Measurements from ENCODE around the gene SLC23A1.
"Not testable (repeated sequence)": the region's sequence is repeated elsewhere in the genome, so short reads cannot be mapped to it uniquely, and the experiment has no call there.

Gene SLC23A1

DNA sequence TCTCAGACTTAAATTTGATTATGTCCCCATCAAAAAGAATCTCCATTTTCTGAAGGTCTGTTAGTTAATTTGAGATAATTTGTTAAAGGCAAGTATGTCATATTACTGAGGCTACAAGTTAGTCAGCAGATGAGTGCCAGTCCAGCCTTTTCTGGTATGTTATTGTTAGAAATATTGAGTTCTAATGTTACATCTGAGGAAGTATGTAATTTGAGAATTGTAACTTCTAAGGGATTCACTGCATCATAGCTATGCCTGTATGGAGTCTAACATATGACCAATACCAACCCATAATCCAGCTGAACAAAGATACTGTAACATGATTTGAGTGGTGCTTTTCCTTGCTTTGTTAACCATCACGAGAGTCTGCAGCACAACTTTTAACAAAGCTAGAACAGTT is 13.9 kb downstream of the SLC23A1 start:
- DNase-seq (ENCODE audit: low spot score), result no peak

DNA sequence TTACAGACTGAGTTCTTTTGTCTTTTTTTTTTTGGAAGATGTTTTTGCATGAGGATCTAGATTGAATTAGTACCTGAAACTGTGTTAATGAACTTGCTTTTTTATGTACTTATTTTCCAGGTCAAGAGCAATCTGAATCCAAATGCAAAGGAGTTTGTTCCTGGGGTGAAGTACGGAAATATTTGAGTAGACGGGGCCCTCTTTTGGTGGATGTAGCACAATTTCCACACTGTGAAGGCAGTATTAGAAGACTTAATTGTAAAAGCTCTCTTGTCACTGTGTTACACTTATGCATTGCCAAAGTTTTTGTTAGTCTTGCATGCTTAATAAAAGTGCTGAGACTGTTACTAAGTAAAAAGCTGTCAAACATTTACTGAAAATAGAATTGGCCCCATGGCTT is 14.5 kb downstream of the SLC23A1 start:
- no peak for DNase-seq (ENCODE audit: low spot score)

GRCh38 chr5:139364466-139364865 is 18.6 kb downstream of the SLC23A1 start:
- no peak for DNase-seq (ENCODE audit: low spot score)

DNA sequence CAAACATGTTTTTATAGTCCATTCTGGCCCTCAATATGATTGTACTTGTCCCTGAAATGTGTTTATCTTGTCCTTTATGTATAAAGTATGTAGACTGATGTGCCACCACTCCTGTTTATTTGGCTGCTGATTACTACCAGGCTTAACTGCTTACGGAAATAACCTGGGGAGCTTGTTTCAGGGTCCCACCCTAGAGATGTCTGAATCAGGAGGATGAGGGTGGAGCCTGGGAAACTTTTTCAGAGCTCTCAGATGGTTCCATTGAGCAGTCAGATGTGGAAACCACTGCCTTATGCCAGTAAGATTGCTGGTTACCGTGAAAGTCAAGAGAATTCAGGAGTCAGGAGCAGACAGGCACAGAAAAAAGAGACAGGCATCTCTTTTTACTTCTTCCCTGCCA is 19.2 kb downstream of the SLC23A1 start:
- DNase-seq (ENCODE audit: low spot score), result no peak

- no peak for DNase-seq (ENCODE audit: low spot score)
These were observed 21.2 kb downstream of the SLC23A1 start for GRCh38 chr5:139361835-139362429.

DNA sequence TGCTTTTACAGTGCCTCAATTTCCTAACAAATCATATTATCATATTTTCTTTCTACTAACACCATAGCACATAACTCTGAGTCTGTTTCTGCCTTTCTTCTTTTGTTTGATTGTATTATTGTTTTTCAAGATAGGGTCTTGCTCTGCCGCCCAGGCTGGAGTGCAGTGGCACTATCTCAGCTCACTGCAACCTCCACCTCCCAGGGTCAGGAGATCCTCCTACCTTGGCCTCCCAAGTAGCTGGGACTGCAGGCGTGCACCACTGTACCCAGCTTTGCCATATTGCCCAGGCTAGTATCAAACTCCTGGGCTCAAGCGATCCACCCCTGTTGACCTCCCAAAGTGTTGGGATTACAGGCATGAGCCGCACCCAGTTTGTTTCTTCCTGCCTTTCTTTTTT is 22.7 kb downstream of the SLC23A1 start:
- no peak for DNase-seq (ENCODE audit: low spot score)

- DNase-seq (ENCODE audit: low spot score), result no peak
These were observed 25.0 kb downstream of the SLC23A1 start for GRCh38 chr5:139358064-139358463.

DNA sequence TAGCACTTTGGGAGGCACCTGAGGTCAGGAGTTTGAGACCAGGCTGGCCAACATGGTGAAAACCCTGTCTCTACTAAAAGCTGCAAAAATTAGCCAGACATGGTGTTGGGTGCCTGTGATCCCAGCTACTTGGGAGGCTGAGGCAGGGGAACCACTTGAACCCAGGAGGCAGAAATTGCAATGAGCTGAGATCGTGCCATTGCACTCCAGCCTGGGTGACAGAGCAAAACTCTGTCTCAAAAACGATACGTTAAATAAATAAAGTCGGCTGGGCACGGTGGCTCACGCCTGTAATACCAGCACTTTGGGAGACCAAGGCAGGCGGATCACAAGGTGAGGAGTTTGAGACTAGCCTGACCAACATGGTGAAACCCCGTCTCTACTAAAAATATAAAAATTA is 27.2 kb downstream of the SLC23A1 start:
- DNase-seq (ENCODE audit: low spot score), result not testable (repeated sequence)

GRCh38 chr5:139354186-139354585 is 28.9 kb downstream of the SLC23A1 start:
- no peak for DNase-seq (ENCODE audit: low spot score)

GRCh38 chr5:139347863-139348262 is 35.2 kb downstream of the SLC23A1 start:
- DNase-seq (ENCODE audit: low spot score), result not testable (repeated sequence)

- DNase-seq (ENCODE audit: low spot score), result not testable (repeated sequence)
These were observed 37.7 kb downstream of the SLC23A1 start for GRCh38 chr5:139345442-139345841.

DNA sequence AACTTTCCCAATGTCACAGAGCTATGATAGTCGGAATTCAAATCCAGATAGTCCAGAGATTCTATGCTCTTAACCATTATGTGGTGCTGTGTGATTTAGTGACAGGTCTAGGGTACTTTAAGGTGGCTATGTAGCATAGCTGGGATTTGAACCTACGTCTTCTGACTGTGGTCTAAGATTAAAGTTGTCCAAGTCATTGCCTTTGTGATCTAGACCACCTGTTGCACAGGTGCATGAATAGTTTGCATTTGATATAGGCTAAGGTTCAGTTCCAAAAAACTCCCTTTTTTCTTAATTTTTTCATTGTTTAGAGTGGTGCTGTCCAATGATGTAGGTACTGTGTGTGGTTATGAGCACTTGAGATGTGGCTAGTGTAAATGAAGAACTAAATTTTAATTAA is 38.9 kb downstream of the SLC23A1 start:
- DNase-seq (ENCODE audit: low spot score), result no peak

DNA sequence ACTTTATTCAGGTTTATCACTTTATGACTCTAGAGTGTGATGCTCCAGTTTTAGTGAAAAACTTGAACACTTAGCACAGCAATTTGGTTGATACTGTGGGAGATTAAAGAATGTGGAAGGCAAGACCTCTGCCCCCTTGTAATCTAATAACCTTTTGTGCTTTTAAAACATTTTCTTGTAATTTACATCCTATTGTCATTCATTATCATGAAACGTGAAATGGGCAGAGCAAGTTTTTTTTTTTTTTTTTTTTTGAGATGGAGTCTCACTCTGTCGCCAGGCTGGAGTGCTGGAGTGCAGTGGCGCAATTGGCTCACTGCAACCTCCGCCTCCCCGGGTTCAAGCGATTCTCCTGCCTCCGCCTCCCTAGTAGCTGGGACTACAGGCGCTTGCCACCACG is 39.6 kb downstream of the SLC23A1 start:
- no peak for DNase-seq (ENCODE audit: low spot score)

GRCh38 chr5:139342423-139342723 is 40.7 kb downstream of the SLC23A1 start:
- DNase-seq (ENCODE audit: low spot score), result no peak

- peak; percentile 74 for DNase-seq (ENCODE audit: low spot score)
These were observed 41.2 kb downstream of the SLC23A1 start, which contains the start of gene PAIP2 for GRCh38 chr5:139341689-139342422. PAIP2 (plus strand) TSS chr5:139341854; CDS start chr5:139363785, 21,931 bp downstream.

GRCh38 chr5:139341187-139341688 is 41.9 kb downstream of the SLC23A1 start:
- no peak for DNase-seq (ENCODE audit: low spot score)

GRCh38 chr5:139340051-139340450 is 43.0 kb downstream of the SLC23A1 start:
- DNase-seq (ENCODE audit: low spot score), result no peak

- DNase-seq (ENCODE audit: low spot score), result no peak
These were observed 47.3 kb downstream of the SLC23A1 start for GRCh38 chr5:139335811-139336210.

Data from COLO829 (cell line).